ENCODE data around the gene CSRNP3.

DNA sequence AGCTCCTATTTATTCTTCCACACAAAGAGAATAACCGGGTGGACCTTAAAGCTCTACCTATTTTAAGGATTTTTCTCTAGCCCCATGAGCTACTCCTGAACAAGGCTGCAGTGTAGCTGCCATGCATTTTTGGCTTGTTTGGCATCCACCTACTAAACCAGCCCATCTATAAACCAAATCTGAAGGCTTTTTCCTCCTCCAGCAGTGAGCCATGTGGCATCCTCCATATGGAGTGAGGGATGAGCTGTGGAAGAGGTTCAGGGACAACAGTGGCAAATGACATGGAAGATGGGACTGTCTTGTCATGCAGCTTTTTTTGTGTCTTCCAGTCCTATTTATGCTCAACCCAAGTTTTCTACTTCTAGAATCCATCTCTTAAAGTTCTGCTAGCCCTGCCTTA lies 224.3 kb downstream of the CSRNP3 start:
- TF ChIP-seq CTCF (IDR thresholded peaks at IDR 0.05) (no peak), POLR2AphosphoS5 (IDR thresholded peaks at IDR 0.05; ENCODE audit: low read depth, low read length) (no peak), REST (IDR thresholded peaks at IDR 0.05; ENCODE audit: insufficient read depth in 1 of 2, low read depth in 2 of 2, low read length in 1 of 2) (no peak)

All from Panc1 (cell line).